Lung microvascular endothelial cell (primary cell): ENCODE measurements around the gene PHC1. TPM values are rescaled to one million over a fixed set of nuclear protein-coding genes. Genes with fewer than 3 reads are reported as not detected.
A peak's percentile ranks its signal among the peaks of the same experiment; 100 is the strongest.
"Not testable (repeated sequence)": the region's sequence is repeated elsewhere in the genome, so short reads cannot be mapped to it uniquely, and the experiment has no call there.

Experiments
- DNase-seq, 2 donors: peaks; one replicate each; pipeline versions ENCODE4 v3.0.0 to v3.0.0-alpha.2; 2010; ENCODE audit warnings: low read depth in 2 of 2
- total RNA-seq: library from RNA; depleted of rRNA; stranded (reverse); fragments of >200 nt; gene quantifications from 2 replicates; pipeline ENCODE4 v1.2.1, GENCODE V29; 2014

Gene PHC1
- total RNA-seq: 5.9 and 12.1 TPM in 2 replicates

- DNase-seq: peak; percentile 69 to 81
Measured at GRCh38 chr12:8914033-8914715, at the start of gene PHC1. PHC1 (plus strand) TSS chr12:8914509; CDS start chr12:8917678, 3,169 bp downstream.

GRCh38 chr12:8866429-8866828, 47.9 kb upstream of the PHC1 start:
- no peak for DNase-seq

- no peak for DNase-seq
Measured at GRCh38 chr12:8867009-8867408, 47.3 kb upstream of the PHC1 start.

- DNase-seq: no peak
Measured at GRCh38 chr12:8867786-8868185, 46.5 kb upstream of the PHC1 start.

- DNase-seq: no peak
Measured at GRCh38 chr12:8870586-8870985, 43.7 kb upstream of the PHC1 start.

- no peak for DNase-seq
Measured at GRCh38 chr12:8871068-8871467, 43.2 kb upstream of the PHC1 start.

- DNase-seq: no peak
Measured at GRCh38 chr12:8876887-8877286, 37.4 kb upstream of the PHC1 start.

- DNase-seq: no peak
Measured at GRCh38 chr12:8886502-8887284, 27.6 kb upstream of the PHC1 start.

- DNase-seq: peak in 1 of 2 donors; percentile 8
Measured at GRCh38 chr12:8887285-8887715, 27.0 kb upstream of the PHC1 start.

GRCh38 chr12:8890313-8891085, 23.8 kb upstream of the PHC1 start:
- DNase-seq: peak; percentile 53 to 55

GRCh38 chr12:8891976-8892375, 22.3 kb upstream of the PHC1 start:
- DNase-seq: no peak

GRCh38 chr12:8894378-8894777, 19.9 kb upstream of the PHC1 start:
- DNase-seq: no peak

- DNase-seq: no peak
Measured at GRCh38 chr12:8894986-8895385, 19.3 kb upstream of the PHC1 start.

- no peak for DNase-seq
Measured at GRCh38 chr12:8897081-8897480, 17.2 kb upstream of the PHC1 start.

- no peak for DNase-seq
Measured at GRCh38 chr12:8899830-8900229, 14.5 kb upstream of the PHC1 start.

GRCh38 chr12:8902703-8903102, 11.6 kb upstream of the PHC1 start:
- DNase-seq: not testable (repeated sequence)

GRCh38 chr12:8903646-8904045, 10.7 kb upstream of the PHC1 start:
- no peak for DNase-seq

- DNase-seq: no peak
Measured at GRCh38 chr12:8904665-8905064, 9.6 kb upstream of the PHC1 start.

- no peak for DNase-seq
Measured at GRCh38 chr12:8905546-8905945, 8.8 kb upstream of the PHC1 start.

GRCh38 chr12:8906266-8907180, 7.8 kb upstream of the PHC1 start:
- no peak for DNase-seq

- DNase-seq: no peak
Measured at GRCh38 chr12:8907513-8907912, 6.8 kb upstream of the PHC1 start.
